PFSK-1 (cell line): ENCODE measurements around the gene TEKT5.

Source experiments
- POLR2AphosphoS5 ChIP-seq: IDR thresholded peaks from 2 replicates; pipeline ENCODE4 v1.6.1; 2012; ENCODE audit warnings: low read depth, mild to moderate bottlenecking, control low read depth, low read length, moderate library complexity
- TAF1 ChIP-seq: IDR thresholded peaks from 2 replicates; pipeline ENCODE4 v1.6.1; 2012; ENCODE audit warnings: low read length, control low read depth, borderline replicate concordance; ENCODE audit not compliant: insufficient read depth

DNA sequence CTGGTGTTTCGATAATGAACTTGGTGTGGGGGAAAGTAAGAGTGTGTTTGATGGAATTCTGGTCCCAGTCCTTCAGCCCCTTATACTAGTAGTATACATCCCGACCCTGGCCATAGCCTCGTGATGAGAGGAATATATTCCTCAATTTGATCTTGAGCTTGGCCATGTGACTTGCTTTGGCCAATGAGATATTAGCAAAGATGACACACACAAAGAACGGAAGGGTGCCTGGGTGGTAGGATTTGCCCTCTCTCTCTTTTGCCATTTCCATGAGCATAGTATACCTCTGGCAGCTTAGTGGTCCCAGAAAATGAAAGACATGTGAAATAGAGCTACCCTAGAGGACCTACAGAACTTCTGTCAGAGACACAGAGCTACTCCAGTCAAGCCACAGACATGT lies 111.5 kb downstream of the TEKT5 start:
- TF ChIP-seq TAF1 (no peak), POLR2AphosphoS5 (no peak)
